ENCODE results near the gene TWIST1.
A peak's percentile ranks its signal among the peaks of the same experiment; 100 is the strongest.

Gene TWIST1

DNA sequence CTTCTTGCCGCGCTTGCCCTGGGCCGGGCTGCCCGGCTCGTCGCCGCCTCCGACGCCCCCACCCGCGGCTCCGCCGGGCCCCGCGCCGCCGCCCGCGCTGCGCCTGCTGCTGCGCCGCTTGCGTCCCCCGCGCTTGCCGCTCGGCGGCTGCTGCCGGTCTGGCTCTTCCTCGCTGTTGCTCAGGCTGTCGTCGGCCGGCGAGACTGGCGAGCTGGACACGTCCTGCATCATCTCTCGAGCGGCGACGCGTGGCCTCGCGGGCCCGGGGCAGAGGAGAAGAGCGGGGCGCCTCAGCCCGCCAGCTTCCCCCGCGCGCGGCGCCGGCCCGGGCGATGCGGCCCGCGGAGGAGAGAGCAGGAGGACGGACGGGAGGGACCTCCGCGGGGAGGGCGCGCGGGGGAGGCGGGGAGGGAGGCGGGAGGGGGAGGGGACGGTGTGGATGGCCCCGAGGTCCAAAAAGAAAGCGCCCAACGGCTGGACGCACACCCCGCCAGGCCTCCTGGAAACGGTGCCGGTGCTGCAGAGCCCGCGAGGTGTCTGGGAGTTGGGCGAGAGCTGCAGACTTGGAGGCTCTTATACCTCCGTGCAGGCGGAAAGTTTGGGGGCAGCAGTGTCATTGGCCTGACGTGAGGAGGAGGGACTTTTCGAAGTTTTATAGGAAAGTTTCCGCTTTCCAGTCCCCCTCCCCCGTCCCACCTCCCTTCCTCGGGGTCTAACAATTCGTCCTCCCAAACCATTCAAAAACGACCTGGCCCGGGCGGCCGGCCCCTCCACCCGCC lies at the start of gene TWIST1:
TSS of gene TWIST1 (minus strand) at position 546 of the 779 bp plus-strand sequence. CDS start at position 231, 315 bp downstream.
- DNase-seq: no peak

DNA sequence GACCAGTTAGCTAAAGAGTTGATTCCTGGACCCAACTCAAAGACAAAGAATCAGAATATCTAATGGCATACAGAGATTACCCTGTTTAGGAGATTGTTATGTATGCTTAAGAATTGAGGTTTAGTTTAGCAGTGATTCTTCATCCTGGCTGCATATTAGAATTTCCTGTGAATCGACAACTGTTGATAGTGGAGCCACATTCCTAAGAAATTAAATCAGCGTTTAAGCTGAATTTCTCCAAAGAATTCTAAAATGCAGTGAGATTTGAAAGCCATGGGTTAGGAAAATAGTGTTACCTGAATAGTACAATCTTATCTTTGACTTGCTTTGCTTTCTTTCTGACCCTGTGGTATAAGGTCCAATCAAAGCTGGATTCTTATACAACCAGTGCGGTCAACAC lies 44.2 kb upstream of the TWIST1 start:
- DNase-seq: no peak

DNA sequence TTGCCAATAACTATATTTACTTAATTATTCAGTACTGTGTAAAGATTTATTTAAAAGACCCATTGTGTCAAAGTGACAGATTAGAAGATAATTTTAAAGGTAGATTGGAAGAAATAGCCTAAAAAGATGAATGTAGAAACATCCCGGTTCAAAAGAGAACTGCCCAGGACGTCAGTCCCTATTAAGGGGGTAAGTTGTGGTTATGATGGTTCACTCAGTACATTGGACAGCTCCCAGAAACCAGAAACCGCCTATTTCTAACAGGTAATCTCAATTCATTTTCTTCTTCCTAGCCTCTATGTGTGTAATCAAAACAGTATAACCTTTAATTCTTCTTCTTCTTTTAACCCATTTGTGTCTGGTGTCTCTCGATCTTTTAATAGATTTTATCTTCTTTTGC lies 29.3 kb upstream of the TWIST1 start:
- DNase-seq: no peak

- DNase-seq: no peak
Measured at GRCh38 chr7:19145434-19146115, 28.1 kb upstream of the TWIST1 start.

GRCh38 chr7:19144661-19145433 lies 27.4 kb upstream of the TWIST1 start, which contains the start of gene FERD3L:
TSS of gene FERD3L (minus strand) at chr7:19145421. CDS start at chr7:19145362, 59 bp downstream.
- DNase-seq: no peak

- no peak for DNase-seq
Measured at GRCh38 chr7:19143881-19144574, 26.6 kb upstream of the TWIST1 start.

- DNase-seq: no peak
Measured at GRCh38 chr7:19139706-19140327, 22.4 kb upstream of the TWIST1 start.

DNA sequence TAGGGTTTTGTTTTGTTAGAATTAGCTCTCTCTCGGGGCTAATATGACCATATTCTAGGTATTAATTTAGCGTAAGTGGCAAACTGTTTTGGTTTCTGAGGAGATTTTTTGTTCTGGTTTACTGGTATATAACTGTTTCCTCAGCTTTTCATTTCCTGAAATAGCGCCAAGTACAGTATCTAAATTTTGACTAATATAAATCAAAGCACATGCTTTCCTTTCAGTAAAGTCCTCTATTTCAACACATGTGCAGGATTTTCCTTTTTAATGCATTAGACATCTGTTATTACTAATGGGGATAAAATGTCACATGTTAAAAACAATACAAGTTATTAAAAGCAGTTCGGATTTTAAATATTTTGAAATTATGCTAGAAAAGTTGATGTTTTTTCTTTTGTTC lies 16.4 kb upstream of the TWIST1 start:
- no peak for DNase-seq

- DNase-seq: no peak
Measured at GRCh38 chr7:19133390-19133789, 16.0 kb upstream of the TWIST1 start.

DNA sequence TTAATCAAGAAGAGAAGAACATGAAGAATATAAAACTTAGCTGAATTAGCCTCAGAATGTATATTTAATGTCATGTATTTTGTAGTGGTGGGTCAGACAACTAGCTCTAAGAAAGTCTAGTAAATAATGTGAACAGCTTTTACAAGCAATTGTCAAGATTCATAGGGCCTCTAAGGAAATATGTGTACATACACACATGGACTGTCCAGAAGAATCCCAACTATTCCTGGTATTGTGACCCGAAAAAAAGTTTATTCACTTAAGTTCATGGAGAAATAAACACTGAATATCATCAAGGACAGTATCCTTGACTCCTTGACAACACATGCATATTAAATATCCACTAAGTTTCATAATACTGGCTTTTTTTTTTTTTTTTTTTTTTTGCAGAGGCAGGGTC lies 11.4 kb upstream of the TWIST1 start:
- no peak for DNase-seq

DNA sequence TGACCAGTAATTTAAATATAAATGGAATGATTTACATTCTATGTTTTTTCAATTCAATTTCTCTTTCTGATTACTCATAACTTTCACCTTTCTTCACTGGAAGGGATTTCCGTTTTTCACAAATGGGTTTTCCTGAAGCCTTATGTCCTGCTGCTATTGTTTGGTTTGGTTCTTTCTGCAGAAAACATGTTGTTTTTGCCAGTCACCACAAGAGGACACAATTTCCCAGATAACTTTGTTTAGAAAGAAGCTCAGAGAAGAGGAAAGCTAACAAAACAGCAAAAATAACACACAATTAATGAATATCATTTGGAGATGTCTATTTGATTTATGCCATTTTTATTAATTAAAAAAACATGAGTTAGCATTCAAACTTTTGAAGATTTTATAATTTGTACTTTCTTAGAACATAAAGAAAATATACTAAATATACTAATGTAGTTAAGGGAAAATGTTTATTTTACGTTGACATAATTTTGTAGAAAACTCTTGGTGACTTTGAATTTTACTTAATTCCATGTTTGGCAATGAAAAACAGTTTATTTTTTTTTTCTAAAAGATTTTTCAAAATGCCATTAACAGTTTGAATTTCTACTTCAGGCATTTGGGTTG lies 4.6 kb upstream of the TWIST1 start:
- no peak for DNase-seq

GRCh38 chr7:19119870-19120486 lies 2.5 kb upstream of the TWIST1 start:
- DNase-seq: no peak

DNA sequence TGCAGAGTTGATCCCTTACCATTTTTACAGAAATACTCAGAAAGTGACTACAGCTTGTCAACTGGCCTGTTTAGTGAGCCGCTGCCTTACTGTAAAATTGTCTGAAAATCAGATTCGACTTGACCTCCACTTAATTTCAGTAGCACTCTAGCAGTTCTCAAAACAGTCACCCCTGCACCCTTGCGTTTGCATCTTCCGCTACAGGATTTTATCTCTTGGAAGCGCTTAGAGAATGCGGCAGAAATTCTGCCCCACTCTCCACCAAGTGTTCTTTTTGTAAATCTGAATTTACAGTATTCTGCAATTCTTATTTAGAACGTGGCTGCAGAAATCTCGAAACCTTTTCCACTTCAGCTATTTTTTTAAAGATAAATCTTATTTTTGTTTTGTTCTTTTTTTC lies 1.9 kb upstream of the TWIST1 start:
- no peak for DNase-seq

DNA sequence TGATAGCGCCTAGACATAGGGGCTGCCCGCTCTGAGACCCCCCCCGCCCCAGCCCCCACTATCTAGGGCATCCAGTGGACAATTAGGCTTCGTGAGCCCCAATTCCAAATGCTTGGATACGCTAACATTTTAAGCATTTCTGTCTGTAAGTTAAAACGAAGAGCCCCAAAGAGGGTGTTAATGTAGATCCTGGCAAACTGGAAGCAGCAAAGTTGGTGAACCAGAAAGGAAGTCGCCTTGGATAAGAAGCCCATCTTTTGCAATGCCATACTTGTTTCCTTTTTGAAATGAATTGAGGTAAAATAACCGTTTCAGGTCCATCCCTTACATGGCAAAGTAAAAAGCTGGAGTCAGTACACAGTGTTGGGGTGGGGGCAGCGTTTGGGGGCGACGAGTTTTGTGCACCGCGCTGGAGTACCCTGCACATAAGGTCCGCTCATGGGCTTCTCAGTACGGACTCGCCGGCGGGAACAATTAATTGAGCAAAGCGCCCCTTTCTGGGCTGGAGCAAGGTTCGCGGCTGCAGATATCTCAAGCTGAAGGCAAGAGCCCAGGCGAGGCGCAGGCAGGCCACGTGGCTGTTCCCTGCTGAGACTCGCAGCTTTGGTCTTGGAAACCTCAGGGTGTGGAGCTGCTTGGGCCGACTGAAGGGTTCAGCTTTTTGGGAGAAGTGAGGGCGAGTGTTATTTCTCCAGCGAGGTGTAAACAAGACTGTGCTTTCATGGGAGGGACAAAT lies 1.4 kb upstream of the TWIST1 start:
- DNase-seq: no peak

- DNase-seq: no peak
Measured at GRCh38 chr7:19117870-19118608, 603 bp upstream of the TWIST1 start.

DNA sequence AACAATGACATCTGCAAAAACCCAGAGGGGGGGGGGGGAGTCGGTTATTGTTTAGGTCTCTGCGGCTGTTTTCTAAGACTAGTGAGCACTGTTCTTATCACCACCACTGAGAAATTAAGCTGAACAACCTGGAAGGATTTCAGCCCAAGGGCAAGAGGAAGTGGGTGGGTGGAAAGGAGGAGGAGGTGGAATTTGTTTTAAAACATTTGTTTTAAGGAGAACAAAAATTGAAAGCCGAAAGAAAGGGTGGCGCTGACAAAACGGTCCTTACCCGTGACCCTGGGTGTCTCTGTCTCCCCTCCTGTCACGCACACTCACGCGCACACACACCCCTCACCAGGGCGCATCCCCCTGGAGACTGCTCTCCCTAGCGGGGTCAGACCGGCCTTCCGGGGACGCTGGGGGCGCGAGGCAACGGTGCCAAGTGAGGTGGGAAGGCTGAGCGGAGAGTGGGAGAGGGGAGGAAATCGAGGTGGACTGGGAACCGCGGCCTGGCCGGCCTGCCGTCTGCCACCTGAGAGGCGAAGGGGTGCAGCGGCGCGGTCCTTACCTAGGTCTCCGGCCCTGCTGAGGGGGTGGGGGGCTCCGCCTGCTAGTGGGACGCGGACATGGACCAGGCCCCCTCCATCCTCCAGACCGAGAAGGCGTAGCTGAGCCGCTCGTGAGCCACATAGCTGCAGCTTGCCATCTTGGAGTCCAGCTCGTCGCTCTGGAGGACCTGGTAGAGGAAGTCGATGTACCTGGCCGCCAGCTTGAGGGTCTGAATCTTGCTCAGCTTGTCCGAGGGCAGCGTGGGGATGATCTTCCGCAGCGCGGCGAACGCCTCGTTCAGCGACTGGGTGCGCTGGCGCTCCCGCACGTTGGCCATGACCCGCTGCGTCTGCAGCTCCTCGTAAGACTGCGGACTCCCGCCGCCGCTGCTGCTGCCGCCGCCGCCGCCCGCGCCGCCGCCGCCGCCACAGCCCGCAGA lies 1.0 kb downstream of the TWIST1 start:
- DNase-seq: peak; percentile 55

DNA sequence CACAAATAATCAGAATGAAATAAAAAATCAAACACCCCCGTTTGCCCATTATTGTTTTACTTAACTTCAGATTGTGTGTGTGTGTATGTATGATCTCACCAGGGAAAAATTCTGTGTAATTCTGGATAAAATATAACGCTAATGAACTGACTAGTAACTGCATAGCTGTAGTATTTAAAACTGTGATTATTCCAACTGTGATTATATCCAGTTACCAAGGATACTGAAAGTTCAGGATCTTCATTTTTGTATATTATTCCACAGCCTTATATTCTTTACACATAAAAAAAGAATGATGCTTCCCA lies 2.9 kb downstream of the TWIST1 start:
- DNase-seq: no peak

DNA sequence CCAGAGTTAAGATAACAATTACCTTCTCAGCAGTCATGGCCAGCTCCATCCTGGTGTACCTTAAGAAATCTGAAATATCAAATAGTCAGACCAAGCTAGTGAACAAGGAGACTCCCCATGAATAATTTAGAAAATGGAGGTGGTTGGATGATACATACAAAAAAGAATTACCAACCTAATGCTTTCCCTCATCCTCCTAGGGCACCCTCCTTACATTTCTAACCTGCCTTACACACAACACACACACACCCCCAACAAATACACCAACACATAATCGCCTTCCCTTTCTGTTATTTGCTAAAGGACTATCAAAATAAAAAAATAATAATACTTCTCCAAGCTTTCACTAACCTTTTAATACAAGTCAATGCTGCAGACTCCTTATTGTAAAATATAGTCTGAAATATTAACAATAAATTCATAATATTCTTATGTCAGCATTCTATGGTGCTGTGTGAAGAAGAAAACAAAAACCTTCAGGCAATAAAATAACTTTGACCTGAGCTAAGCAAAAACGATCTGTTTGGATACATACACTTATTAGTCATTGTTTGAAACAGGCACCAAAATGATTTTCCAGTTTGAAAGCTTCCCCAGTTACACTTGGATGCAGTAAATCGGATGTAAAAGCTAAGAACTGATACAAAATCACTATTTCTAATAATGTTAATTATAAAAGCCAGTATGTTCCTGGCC lies 3.4 kb downstream of the TWIST1 start:
- DNase-seq: no peak

GRCh38 chr7:19113002-19113350 lies 4.5 kb downstream of the TWIST1 start:
- no peak for DNase-seq
